Activated CD4-positive, alpha-beta T cell treated with anti-CD3 and anti-CD28 coated beads for 4 hours (primary cell): ENCODE results near the gene HECW1.
"Not testable (repeated sequence)": the region's sequence is repeated elsewhere in the genome, so short reads cannot be mapped to it uniquely, and the experiment has no call there.

Source experiments
- DNase-seq, 2 donors: peaks; one replicate each; pipeline ENCODE4 v3.0.0-alpha.2; 2020

HECW1 gene

DNA sequence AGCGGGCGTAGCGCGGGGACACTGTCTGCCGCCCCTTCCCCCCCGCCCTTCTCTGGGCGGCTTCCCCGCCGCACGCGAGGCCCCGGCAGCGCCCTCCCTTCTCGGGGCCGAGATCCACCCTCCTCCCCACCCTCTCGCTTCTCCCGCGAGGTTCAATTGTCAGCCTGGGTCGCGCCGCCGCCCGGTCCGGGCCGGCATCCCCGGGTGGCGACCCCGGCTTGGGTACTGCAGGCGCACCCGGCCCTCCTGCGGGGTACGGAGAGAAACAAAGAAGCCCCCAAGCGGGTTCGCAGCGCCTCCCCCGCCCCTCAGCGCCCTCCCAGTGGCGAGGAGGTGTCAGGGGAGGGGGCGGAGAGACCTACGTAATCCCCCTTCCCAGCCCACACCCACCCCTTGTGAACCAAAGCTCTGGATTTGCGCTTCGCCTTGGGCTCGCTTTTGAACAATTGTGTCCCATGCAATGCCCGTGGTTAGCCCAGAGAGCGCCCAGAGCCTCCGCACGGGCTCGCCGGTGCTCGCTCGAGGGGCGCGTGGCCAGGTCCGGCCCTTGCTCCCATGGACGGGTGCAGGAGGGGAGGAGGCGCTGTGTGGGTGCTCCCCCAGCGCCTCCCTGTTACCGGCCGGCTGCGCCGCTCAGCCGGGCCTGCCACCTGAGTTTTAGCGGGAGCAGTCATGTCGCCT, 634 bp downstream of the HECW1 start:
- DNase-seq: no peak

DNA sequence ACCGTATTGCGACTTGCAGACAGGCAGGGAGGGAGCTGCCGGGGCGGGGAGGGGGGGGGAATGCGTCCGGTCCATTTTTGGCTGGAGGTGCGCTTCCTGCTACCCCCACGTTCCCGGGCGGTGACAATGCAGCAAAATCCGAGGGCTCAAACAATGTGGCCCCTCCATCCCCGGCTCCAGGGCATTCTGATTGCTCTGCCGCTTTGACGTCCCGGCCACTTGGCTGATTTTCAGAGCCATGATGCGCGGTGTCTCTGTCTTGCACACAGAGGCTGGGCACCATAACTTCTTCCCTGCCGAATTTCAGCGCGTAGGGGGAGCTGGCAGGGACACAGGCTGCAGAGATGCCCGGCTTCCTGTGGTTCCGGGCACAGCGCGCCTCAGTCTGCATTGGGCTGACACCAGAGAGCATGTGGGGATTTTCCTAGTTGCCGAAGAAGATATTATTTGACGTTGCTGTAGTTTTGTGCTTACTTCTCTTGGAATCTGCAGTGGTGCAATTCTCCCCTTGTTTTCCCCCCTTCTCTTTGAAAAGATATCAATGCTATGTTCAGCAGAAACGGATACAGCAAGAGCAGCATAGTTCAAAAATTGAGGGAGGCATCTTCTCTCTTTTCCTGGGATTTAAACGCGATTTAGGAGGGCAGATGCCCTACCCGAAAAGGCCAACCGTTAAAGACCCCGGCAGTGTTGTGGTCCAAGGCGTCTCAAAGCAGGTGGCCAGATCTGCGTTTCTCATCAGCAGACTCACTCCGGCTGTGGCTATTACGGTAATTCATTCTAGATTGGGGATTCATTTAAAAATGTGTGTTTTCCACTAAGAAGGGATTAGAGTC, 1.4 kb downstream of the HECW1 start:
- DNase-seq: no peak

DNA sequence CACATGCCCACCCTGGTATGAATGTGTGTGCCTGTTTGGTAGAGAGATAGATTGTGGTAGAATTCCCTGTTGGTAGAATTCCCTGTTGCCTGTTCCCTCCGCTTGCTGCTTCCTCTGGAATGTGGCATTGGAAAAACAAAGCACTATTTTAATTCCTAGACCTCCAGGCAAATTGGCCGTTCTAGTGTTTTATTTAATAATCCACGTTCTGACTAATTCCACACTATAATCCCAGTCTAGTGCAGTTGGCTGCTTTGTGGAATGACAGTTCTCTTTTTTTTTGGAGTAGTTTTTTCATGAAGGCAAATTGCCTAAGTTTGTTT, 2.0 kb downstream of the HECW1 start:
- no peak for DNase-seq

DNA sequence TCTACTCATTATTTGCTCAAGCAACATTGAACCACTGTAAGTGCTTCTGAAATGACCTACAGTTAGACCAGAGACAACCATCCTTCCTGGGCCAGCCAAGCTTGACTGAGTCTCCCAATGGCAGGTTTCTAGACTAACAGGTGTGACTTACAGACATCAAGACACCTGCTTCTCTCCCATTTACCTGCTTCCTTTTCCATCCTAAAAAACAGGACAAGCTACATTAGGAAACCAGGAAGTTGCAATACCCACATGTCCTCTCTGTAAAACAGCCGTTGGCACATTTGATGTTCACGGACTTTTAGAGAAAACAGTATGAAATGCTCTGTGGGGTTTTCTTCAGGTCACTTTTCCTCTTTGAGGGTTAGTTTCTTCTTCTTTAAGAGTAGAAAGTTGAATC, 4.0 kb downstream of the HECW1 start:
- no peak for DNase-seq

DNA sequence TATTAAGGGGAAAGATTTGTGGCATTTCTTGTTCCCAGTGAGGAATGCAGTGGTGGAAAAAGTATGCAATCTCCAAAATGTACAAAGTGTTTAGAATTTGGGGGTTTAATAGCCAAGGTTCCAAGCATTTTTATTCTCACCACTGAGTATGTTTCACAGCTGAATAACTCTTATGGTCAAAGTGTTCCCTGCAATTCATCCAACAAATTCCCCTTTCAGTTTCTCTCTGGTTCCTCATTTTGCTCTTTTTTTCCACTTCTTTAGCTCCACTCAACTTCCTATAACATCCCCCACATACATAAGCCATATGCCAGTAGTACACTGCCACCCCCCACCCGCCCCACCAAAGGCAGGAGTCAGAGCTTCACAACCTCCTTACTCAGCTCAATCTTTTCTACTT, 4.6 kb downstream of the HECW1 start:
- DNase-seq: no peak

DNA sequence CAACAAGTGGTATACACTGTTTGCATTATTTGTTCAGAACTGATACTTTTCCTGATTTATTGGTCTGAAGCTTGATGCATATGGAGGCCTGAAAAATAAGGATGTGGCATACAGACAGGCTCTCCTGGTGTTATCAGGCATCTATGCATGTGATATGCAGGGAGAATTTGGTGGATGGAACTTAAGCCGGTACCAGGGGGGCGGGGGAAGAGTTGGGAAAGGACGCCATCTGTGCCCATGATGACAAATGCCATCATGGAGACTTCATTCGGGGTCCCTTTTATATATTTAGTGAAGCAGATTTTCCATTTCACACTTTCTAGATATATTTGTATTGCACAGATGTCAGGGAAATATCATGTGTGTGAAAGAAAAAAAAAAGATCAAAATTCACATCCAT, 5.4 kb downstream of the HECW1 start:
- DNase-seq: no peak

DNA sequence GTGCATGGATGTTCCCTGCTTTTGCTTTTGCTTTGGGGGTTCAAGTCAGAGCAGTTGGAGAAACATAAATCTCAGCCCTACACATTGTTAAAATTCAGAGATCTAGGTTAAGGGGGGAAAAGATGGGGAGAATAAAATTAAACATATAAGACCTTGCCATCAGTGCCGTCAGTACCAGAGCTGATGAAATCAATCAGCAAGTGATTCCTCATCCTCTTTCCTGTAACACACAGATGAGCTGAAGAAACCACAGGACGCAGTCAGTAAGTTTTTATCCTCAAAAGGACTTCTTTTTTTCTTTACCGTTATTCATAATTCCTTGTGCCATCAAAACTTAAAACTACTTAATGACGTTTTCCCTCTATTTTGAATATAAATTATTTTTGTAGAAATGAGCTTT, 5.9 kb downstream of the HECW1 start:
- no peak for DNase-seq

DNA sequence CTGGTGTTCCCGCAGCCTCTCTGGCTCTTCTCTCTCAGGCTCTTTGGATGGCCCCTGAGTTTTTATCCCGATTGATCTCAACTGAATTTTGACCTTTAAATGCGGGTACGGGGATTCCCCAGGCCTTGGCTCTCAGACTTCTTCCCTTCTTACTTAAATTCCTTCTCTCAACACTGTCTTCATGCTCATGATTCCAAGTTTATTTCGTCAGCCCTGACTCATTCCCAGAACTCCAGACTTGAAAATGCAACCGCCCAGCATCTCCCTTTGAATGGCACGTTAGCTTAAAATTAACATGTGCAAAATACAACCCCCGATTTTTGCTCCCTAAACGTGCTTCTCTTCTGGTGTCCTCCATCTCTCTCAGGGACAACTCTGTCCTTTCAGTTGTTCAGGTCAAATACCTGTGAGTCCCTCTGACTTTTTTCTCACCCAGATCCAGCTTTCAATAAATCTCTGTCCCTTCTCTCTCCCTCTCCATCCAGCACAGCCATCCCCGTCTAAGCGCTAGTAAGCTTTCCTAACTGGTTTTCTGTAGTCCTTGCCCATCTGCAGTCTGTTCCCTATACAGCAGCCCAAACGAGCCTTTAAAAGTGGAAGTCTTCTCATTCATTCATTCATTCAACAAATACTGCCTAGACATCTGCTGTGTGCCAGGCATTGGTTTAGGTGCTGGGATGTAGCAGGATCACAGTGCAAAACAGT, 7.1 kb downstream of the HECW1 start:
- no peak for DNase-seq

DNA sequence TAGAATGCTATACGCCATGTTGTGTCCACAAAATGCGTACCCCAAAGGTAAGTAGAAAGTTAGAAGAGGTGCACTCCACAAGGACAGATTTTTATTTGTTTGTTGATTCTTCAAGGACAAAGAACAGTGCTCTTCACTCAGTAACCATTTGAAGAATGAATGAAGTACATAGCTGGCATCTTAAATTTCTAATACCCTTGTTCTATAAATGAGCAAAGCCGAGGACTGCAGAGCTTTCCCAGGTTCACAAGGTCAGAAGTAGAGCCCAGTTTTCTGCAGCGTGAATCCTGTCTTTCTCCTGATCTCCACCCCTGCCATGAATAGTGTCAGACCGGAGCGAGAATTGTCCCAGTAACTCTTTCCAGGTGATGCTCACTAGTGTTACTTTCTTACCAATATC, 9.5 kb downstream of the HECW1 start:
- no peak for DNase-seq

DNA sequence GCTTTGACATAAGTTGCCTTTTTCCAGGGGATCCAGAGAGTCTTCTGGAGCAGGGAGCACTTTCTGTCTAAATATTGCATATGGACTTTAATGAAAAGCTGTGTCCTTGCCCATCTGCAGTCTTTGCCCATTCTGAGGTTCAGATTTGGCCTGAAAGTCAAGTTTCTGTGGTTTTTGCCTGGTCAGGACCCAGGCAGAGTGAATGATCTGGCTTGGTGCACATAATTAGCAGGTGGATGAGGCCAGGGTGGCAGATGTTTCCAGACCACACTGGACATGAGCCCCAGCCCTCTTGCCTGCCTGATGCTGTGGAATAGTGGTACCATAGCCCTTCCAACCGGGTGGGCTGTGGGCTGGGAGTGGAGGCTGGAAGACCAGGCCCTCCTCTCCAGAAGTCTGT, 11.0 kb downstream of the HECW1 start:
- no peak for DNase-seq

DNA sequence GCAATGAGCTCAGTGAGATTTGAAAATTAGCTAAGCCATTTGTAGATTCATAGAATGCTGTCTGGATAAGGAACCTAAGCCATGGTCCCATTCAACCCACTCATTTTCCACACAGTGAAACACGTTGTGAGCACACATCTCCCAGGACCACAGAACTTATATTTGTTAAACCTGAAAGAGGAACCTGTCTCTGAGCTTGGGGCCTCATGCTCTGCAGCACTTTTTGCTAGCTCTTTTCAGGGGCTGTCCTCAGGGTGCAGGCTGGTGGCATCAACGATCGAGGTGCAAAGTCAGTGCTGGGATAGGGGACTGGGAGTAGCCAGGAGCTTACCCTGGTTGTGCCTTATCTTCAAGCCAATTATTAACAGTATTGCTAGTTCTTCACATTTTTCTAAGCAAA, 11.9 kb downstream of the HECW1 start:
- no peak for DNase-seq

DNA sequence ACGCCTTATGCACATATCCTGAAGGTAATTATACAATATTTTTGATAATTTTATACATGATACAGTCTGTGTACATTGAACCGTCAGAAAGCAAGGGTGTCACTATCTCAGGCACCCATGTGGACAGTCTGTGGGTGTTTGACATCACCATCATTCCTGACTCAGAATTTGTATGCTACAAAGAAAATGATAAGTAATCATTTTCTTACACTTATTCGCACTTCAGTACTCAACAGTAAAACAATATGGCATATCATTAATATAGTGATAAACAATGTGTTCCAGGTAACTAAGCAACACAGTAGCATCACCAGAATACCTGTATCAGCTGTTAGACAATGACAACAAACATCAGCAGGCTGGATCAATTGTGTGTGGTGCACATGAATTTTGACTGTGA, 17.9 kb downstream of the HECW1 start:
- DNase-seq: no peak

DNA sequence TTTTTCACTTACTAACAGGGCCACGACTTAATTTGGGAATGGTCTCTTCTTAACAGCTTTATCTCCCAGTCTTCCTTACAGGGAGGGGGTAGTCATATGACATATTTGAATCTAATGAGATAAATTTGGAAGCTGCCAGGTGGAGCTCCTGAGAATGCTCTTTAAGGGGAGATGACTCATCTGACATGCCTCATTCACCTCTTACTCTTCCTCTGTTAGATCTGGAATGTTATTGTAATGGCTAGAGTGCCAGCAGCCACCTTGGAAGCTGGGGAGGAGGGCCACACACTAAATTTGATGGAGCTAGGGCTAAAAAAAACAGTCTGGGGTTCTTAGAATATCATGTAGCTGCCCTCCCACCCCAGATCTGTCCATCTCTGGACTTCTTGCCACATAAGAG, 22.7 kb downstream of the HECW1 start:
- DNase-seq: no peak

DNA sequence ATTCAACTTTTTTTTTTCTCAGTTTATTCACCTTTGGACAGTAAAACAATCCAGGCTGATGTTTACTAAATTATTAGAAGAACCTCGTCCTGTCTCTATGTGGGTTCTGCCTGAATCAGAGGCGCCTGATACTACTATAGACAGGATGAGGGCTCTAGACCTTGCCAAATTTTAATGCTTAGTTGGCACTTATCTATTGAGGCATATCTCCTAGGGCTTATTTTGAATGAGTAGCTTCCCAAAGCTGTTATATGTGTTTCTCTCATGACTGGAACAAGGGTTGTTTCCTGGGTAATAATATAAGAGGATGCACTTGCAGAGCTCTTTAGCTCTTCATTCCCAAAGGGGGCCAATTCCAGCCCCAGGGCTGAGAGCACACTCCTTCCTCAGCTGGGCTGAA, 23.6 kb downstream of the HECW1 start:
- DNase-seq: no peak

DNA sequence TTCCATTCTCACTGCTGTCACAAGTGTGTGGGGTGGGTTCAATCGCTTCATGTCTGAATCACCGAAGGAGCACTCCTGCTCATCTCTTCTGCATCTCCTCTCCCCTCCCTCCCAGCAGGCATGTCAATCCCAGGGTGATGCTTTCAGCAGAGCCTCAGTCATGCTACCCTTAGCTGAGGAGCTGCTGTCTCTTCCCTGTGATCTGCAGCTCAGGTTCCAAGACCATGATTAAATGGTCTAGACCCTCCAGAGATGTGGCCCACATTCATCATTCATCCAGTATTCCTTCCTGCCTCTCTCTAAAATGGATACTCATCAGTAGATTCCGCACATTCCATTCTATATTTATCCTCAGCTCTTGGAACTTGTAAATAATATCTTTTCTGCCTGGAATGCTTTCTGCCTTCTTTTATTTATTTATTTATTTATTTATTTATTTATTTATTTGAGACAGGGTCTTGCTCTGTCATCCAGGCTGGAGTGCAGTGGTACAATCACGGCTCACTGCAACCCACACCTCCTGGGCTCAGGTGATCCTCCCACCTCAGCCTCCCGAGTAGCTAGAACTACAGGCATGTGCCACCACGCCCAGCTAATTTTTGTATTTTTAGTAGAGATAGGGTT, 24.8 kb downstream of the HECW1 start:
- DNase-seq: not testable (repeated sequence)

DNA sequence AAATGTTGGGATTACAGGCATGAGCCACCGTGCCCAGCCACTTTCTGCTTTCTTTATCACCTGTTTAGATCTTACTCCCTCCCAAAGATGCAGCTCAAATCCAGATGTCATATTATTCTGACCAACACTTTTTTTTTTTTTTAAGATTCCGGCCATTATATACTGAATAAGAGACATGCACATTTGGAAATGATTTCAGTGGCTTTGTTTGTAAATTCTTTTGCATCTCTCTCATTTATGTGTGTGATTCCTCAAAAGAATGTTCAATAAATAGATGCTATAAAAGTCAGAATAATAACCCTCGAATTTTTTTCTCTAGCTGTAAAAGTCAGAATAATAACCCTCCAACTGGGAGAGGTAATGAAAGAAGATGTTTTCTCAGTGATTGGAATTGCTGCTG, 25.4 kb downstream of the HECW1 start:
- no peak for DNase-seq

DNA sequence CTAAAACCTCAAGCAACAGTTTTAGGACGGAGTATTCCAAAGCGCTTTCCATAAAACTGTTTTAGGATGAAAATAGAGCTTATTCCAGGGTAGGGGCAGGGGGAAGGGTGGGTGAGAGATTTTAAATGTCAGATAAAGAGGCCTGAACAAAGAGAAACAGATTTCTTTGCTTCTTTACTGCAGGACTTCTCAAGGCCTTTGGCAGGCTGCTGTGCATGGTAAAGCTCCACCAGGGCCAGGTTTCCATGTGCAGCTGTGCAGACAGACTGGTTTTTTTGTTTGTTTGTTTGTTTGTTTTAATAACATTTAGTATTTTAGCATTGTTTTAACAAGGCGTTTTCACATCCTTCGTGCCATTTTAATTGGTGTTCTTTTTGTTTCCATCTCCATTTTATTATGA, 26.3 kb downstream of the HECW1 start:
- DNase-seq: no peak

DNA sequence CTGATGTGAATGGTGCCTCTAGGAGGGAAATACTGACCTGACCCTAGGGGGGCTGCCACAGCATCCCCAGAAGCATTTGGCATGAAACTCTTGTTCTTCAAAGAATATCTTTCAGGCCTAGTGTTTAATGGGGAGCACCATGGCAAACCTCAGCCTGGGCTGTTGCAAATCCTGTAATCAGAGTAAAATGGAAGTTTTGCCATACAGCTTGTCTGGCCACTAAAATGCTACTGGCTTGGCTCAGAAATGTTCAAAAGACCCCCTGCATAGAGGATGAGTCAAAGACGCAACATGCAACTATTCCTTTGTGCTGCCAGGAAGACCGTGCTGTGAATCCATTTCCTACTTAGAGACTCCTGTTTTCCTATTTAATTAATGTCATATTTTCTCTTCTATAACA, 26.7 kb downstream of the HECW1 start:
- no peak for DNase-seq

DNA sequence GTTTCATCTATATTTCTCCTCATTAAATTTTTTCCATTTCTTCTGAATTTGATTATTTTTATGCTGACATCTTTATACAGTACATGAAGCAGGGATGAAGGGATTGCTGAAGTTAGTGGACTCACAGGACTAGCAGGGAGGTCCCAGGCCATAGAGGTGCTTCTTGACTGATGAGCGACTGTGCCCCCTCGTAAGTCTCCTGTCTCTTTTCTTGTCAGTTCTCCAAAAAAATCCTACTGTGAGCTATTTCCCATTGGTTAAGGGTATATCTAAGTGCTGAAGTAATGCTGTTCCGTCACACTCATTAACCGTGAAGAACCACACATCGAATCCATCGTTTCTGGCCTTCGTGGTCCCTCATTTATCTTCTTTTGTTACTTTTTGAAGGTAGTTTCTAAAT, 27.7 kb downstream of the HECW1 start:
- DNase-seq: no peak

DNA sequence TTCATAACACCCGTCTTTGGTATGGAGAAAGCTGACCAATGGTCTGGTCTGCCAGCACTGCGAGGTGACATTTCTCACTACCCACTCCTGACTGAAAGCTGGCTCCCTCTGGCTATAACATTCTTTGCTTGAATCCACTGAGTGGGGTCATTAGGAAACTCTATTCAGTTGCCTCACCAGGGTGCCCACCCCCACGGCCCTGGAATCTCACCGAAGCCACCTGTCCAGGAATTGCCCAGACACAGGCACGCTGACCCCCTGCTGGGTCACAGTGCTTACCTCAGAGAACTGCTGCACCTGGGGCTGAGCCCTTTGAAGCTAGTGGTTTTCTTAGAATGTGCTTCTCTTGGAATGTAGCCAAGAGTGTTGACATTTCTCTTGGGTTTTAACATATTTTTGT, 28.6 kb downstream of the HECW1 start:
- no peak for DNase-seq

DNA sequence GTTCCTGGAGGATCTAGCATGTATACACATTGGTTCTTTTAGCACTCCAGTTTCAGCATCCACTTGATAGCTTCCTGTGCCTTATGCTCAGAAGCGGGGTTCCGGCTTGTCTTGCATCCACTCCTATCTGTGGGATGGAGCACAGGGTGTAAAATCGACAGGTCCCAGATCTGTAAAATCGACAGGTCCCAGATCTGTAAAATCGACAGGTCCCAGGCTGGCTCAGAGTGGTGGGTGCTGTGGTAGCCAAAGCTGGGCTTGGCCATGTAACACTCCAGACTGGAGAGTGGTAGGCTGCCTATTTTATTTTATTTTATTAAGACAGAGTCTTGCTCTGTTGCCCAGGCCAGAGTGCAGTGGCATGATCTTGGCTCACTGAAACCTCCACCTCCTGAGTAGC, 30.3 kb downstream of the HECW1 start:
- no peak for DNase-seq

DNA sequence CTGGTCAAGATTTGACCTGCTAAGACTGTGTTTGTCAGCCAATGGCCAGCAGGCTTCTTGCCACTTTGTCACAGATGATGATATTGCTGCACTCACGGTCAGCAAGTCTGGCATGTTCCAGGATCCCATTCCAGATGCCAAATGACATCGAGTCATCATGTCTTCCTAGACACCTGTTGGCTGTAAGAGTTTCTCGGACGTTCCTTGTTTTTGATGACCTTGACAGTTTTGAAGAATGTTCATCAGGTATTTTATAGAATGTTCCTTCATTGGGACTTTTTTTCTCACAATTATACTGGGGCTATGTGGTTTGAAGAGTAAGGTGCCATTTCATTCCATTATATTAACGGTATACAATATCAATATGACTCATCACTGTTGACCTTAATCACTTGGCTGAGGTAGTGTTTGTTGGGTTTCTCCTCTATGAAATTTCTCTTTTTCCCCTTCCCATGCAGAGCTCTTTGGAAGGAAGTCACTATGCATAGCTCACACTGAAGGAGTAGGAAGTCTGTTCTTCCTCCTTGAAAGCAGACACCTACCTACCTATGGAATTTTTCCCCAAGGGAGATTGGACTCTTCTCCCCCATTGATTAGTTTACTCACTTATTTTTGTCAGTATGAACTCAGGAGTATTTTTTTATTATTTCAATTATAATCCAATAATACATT, 31.6 kb downstream of the HECW1 start:
- no peak for DNase-seq

DNA sequence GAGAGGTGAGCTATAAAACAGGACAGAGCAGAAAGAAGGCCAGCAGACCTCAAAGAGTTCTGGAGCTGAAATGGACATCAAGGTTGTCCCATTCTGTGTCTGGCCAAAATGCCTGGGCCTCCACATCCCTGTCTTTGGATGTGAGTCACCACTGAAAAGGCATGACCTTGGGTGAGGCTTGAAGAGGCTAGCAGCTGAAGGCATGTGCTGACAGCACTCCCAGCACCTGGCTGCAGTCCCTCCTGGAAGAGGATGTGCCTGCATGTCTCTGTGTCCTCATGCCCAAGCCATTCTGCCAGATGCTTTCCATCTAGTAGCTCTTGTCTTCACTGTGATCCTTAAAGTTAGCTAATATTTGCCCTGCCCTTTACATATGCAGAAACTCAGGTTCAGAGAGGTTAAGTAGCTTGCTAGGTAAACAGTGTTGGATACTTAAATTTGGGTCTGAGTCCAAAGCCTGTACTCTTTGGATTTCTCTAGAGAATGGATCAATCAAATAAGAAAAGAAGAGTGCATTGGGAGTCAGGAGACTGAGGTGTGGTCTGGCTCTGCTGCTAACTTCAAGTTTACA, 35.8 kb downstream of the HECW1 start:
- DNase-seq: no peak
